C4-2B (cell line): ENCODE results near the gene PPM1B.

Experiments used
- H3K27ac ChIP-seq: fragments of 450-650 bp; 2 replicates; pipeline ENCODE4 v1.5.1; 2017
- ZFX ChIP-seq: fragments of 450-650 bp; IDR thresholded peaks from 2 replicates; pipeline ENCODE4 v1.6.1; 2017
- TF ChIP-seq, protein P1 (sequence below): fragments of 450-650 bp; conservative IDR thresholded peaks from 2 replicates; pipeline ENCODE4 v1.5.1; 2017; ENCODE audit warnings: mild to moderate bottlenecking

PPM1B gene

DNA sequence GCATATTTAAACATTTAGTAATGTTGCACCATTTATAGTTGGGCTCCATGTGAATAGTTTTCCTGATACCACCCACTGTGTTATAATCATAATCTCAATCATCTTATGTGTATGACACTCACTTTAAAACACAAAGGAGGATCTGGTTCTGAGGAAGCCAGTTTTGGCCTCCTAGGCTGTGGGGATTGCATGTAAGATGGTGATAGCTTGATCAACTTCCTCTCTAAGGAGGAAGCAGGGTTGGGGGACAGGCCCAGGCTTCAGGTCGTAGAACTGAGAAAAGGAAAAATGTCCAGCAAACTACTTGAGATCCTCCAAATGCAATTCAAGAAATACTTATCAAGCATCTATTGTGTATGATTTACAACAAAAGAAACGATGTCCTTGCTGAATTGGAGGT lies 4.9 kb upstream of the PPM1B start:
- H3K27ac ChIP-seq = no peak overlapping the region
- TF ChIP-seq, protein P1, sequence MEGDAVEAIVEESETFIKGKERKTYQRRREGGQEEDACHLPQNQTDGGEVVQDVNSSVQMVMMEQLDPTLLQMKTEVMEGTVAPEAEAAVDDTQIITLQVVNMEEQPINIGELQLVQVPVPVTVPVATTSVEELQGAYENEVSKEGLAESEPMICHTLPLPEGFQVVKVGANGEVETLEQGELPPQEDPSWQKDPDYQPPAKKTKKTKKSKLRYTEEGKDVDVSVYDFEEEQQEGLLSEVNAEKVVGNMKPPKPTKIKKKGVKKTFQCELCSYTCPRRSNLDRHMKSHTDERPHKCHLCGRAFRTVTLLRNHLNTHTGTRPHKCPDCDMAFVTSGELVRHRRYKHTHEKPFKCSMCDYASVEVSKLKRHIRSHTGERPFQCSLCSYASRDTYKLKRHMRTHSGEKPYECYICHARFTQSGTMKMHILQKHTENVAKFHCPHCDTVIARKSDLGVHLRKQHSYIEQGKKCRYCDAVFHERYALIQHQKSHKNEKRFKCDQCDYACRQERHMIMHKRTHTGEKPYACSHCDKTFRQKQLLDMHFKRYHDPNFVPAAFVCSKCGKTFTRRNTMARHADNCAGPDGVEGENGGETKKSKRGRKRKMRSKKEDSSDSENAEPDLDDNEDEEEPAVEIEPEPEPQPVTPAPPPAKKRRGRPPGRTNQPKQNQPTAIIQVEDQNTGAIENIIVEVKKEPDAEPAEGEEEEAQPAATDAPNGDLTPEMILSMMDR = no peak
- no peak for TF ChIP-seq ZFX

DNA sequence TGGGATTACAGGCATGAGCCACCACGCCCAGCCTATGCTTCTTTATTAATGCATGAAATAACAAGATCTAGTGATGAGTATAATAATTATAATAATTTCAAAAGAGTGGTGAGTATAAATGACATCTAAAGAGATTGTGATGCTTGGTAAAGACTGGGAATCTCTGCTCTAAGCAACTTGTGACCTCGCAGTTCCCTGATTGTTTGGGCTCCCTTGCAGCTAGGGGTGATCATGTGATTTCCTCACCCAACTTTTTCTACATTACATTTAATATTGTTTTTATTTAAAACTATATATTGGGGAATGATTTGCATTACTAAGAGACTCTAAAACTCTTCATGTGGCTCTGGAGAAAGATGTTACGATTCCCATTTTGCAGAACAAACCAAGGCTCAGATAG lies 4.1 kb upstream of the PPM1B start:
- H3K27ac ChIP-seq = no peak overlapping the region
- TF ChIP-seq, protein P1 = no peak
- no peak for TF ChIP-seq ZFX

DNA sequence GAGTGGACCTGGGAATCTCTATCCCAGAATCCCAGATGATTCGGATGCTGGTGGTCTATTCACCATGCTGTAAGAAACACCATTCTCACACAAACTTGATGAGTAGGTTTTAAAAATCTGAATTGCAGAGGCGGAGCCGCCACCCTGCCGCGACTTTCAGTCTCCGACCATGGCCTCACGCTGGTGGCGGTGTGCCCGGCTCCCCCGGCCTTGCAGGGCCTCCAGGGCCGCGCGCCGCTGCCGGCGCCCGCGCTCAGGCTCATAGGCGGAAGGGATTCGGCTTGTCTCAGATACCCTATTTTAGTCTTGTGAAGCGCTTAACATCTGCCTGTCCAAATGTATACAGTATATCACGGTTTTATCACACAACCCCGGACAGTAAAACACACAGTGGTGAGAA lies 2.6 kb upstream of the PPM1B start:
- no peak for TF ChIP-seq ZFX
- TF ChIP-seq, protein P1 = no peak
- no peak overlapping the region for H3K27ac ChIP-seq

DNA sequence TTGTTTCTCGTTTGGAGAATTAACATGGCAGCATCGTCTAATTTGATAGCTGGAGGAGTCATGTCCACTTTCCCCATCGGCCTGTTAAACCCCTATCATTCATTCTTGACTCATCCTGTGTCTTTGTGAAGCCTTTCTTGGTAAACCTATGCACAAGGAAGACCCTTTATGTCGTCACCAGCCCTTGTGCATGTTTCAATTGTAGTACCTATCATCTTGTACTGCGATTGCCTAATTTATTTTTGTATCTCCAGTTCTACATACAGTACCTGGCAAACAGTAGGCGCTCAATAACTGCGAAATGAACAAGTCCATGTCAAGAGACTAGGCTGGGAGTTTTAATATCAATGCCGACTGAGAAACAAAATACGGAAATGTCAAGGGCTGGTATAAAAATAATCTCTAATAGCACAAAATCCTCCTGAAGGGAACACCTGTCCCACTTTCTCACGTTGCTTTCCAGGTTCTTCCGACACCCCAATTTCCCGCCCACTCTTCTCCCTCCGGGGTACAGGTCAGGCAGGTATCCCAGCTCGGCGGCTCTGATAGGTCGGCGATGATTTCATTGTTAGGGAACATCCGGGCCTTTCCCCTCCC lies 1.3 kb upstream of the PPM1B start:
- no peak for TF ChIP-seq ZFX
- TF ChIP-seq, protein P1 = no peak
- peak overlapping the region; percentile 72 for H3K27ac ChIP-seq

DNA sequence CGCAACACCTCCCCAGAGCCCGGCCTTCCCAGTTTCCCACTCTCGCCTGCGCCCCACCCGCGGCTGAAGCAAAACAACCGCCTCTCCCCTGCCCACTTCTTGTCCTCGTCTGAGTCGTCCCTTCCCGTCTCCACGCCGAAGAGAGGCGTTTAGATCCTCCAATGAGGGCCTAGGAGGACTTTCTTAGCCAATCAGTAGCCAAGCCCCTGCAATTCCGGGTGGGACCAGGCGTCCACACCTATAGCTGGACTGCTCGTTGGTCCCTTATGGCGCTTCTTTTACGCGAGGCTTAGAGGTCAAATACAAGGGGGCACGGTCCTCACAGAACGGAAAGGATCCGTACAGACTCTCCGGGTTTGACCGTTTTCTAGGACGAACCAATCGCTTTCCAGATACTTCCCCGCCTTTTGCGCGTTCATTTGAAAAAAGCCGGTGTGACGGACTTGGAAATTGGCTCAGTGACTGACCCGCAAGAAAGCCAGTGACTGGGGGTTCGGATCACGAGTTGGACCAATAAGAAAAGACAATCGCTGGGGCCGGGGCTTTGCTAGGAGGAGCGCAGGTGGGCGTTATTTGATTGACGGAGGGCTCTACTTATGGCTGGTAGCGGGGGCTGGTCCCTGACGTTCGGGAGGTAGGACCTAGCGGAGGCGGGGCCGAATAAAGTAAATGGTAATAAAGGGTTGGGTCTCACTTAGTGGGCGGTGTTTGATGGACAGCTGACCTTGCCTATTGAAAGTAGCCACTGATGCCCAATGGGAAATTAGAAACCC lies 581 bp upstream of the PPM1B start:
- TF ChIP-seq ZFX = no peak
- TF ChIP-seq, protein P1 = no peak
- peak overlapping the region; percentile 72 for H3K27ac ChIP-seq

DNA sequence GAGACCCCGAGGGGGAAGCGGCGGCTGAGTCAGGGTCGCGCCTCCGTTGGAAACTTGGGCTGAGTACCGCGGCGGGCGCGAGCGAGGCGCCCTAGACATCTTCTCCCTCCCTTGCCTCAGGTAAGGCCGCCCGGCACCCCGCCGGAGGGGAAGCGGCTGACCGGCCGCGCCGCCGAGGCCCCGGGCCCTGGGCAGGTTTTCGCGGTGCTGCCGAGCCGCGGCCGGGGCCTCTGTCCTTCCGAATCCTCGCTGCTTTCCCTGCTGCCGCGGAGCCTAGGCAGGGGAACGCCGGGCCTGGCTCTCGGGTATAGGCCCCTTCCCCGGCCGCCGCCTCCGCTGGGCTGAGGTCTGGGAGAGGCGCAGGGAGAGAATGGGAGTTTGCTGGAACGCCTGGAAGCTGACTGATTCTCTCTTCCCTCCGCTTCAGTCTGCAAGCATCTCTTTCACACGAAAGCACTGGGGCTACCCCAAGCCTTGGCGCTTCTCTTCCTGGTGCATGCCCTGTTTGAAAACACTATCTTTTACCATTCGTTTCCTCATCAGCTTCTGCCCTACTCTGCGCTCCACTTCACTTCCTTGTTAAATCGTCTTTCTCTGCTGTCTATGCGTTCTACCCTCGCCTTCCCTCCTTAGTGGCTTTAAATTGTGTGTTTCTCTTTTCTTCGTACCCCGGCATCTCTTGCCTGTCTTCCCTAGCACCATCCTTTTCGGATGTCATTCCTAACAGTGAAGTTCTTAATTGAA lies 652 bp downstream of the PPM1B start:
- TF ChIP-seq, protein P1 = no peak
- TF ChIP-seq ZFX = peak; percentile 78
- peak overlapping the region; percentile 89 for H3K27ac ChIP-seq

DNA sequence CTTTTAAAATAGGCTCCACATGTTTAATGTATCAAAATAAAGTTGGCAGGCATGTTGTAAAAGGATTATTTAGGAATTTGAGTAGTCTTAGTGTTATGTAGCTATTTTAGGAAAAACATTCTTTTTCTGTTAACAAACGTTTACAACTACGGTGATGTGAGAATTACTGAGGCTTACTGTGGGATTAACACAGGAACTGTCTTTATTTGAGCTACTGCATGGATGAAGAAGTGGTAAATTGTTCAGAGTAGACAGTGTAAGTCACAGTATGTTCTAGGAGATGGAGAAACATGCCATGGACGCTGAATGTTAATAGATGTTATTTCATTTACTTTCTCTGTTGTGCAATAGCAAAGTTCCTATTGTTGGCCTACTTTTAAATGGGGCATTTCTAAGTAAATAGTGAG lies 1.6 kb downstream of the PPM1B start:
- no peak overlapping the region for H3K27ac ChIP-seq
- TF ChIP-seq, protein P1 = no peak
- no peak for TF ChIP-seq ZFX
